MCF 10A (cell line): Measurements from ENCODE around the gene GRWD1. TPM values are rescaled to one million over a fixed set of nuclear protein-coding genes. Genes with fewer than 3 reads are reported as not detected.

Experiments
- BruUV-seq: library from RNA; stranded (reverse); fragments of 400-500 nt; replicated peaks from 2 replicates; lab custom pipeline; 2021; lab: Mats Ljungman, UMichigan
- CTCF ChIA-PET: fragments of 300-600 bp; sonication (Branson Sonifier 250); formaldehyde crosslinking; extraction: SDS; loops from one replicate; lab custom pipeline; 2021; ENCODE audit warnings: antibody characterized with exemption, inconsistent platforms; lab: Yijun Ruan, JAX
- POLR2A ChIA-PET: fragments of 300-600, 350-650 bp; sonication (Branson Sonifier 250); formaldehyde crosslinking; extraction: SDS; loops from one replicate; lab custom pipeline; 2020; ENCODE audit warnings: antibody characterized with exemption, inconsistent platforms; lab: Yijun Ruan, JAX
- DNase-seq: peaks from one replicate; pipeline ENCODE4 v3.0.0-alpha.2; 2018; ENCODE audit not compliant: unreplicated experiment
- H3K27ac Mint-ChIP-seq: one replicate; pipeline ENCODE4 v1.8.0; 2022; ENCODE audit warnings: mild to moderate bottlenecking, low read depth, mixed read lengths; ENCODE audit not compliant: unreplicated experiment
- H3K27me3 Mint-ChIP-seq: one replicate; pipeline ENCODE4 v1.8.0; 2022; ENCODE audit warnings: mixed read lengths; ENCODE audit not compliant: insufficient read depth, unreplicated experiment
- H3K36me3 Mint-ChIP-seq: one replicate; pipeline ENCODE4 v1.8.0; 2022; ENCODE audit warnings: mild to moderate bottlenecking, moderate library complexity, mixed read lengths; ENCODE audit not compliant: insufficient read depth, unreplicated experiment
- H3K4me1 Mint-ChIP-seq: one replicate; pipeline ENCODE4 v1.8.0; 2022; ENCODE audit warnings: mixed read lengths; ENCODE audit not compliant: insufficient read depth, unreplicated experiment
- H3K4me3 Mint-ChIP-seq: one replicate; pipeline ENCODE4 v1.8.0; 2022; ENCODE audit warnings: mild to moderate bottlenecking, moderate library complexity, mixed read lengths; ENCODE audit not compliant: unreplicated experiment
- H3K9me3 Mint-ChIP-seq: one replicate; pipeline ENCODE4 v1.8.0; 2022; ENCODE audit warnings: mixed read lengths; ENCODE audit not compliant: unreplicated experiment
- CTCF ChIP-seq: fragments of 200-600 bp; IDR thresholded peaks from one replicate; pipeline ENCODE4 v1.8.0; 2022; ENCODE audit warnings: antibody characterized with exemption, mild to moderate bottlenecking; ENCODE audit not compliant: unreplicated experiment
- intact Hi-C: fragments of 100-400 bp; cut with micrococcal nuclease; formaldehyde crosslinking; loops from 2 replicates; pipeline ENCODE4 v1.14.1; 2022
- total RNA-seq: library from RNA; stranded (reverse); gene quantifications from 2 replicates; pipeline ENCODE4 v1.2.3, GENCODE V29; 2022

The GRWD1 gene
- total RNA-seq, 1 experiment from 2014 or later = 55.8 TPM

- H3K27ac Mint-ChIP-seq = no peak overlapping the region
- no TSS peak for BruUV-seq
- ChIA-PET POLR2A (interaction anchor here (0.5 kb wide), 1 partner anchor 69 kb away, joined by 3 read pairs; no protein-coding TSS in a partner anchor), CTCF (interaction anchor here (0.6 kb wide), 1 partner anchor 50 kb away, joined by 3 read pairs; no protein-coding TSS in a partner anchor)
- peaks cover 11% of the 10 kb centered on the region for H3K4me1 Mint-ChIP-seq
- no peak for DNase-seq
- no peaks in the 10 kb centered on the region for H3K27me3 Mint-ChIP-seq
- H3K4me3 Mint-ChIP-seq = no peak overlapping the region
- no peaks in the 10 kb centered on the region for H3K9me3 Mint-ChIP-seq
- intact Hi-C loops = no loop called here
- peaks cover 14% of the 10 kb centered on the region for H3K36me3 Mint-ChIP-seq
- no peak for TF ChIP-seq CTCF
Measured at GRCh38 chr19:48441360-48442050, 4.3 kb upstream of the GRWD1 start.

- POLR2A ChIA-PET = no interaction called here
- CTCF ChIA-PET = no interaction called here
- no TSS peak for BruUV-seq
- TF ChIP-seq CTCF = no peak
- no peak overlapping the region for H3K27ac Mint-ChIP-seq
- H3K9me3 Mint-ChIP-seq = no peaks in the 10 kb centered on the region
- no peaks in the 10 kb centered on the region for H3K27me3 Mint-ChIP-seq
- H3K4me3 Mint-ChIP-seq = peak overlapping the region; percentile 28
- no peak for DNase-seq
- peaks cover 19% of the 10 kb centered on the region for H3K36me3 Mint-ChIP-seq
- intact Hi-C loops = no loop called here
- H3K4me1 Mint-ChIP-seq = peaks cover 14% of the 10 kb centered on the region
Measured at GRCh38 chr19:48442116-48443035, 3.4 kb upstream of the GRWD1 start.

GRCh38 chr19:48443256-48443655 lies 2.5 kb upstream of the GRWD1 start:
- intact Hi-C loops = no loop called here
- POLR2A ChIA-PET = no interaction called here
- no TSS peak for BruUV-seq
- Mint-ChIP-seq H3K4me3 (no peak overlapping the region), H3K36me3 (peaks cover 28% of the 10 kb centered on the region), H3K27me3 (no peaks in the 10 kb centered on the region), H3K27ac (no peak overlapping the region), H3K9me3 (no peaks in the 10 kb centered on the region), H3K4me1 (peaks cover 17% of the 10 kb centered on the region)
- CTCF ChIA-PET = interaction anchor here (1.0 kb wide), 1 partner anchor 52 kb away, joined by 3 read pairs; the partner anchor contains the start of gene KDELR1
- DNase-seq = no peak
- TF ChIP-seq CTCF = no peak

- Mint-ChIP-seq H3K36me3 (peaks cover 33% of the 10 kb centered on the region), H3K9me3 (no peaks in the 10 kb centered on the region), H3K4me3 (no peak overlapping the region), H3K27me3 (no peaks in the 10 kb centered on the region), H3K4me1 (peaks cover 22% of the 10 kb centered on the region), H3K27ac (no peak overlapping the region)
- ChIA-PET POLR2A (interaction anchor here (2.3 kb wide), 1 partner anchor 52 kb away, joined by 21 read pairs; the partner anchor contains the start of gene KDELR1), CTCF (interaction anchor here (1.0 kb wide), 1 partner anchor 52 kb away, joined by 3 read pairs; the partner anchor contains the start of gene KDELR1)
- DNase-seq = no peak
- intact Hi-C loops = loop anchor here (2.0 kb wide), 2 partner anchors 25 to 123 kb away; partner anchors contain the start of gene CYTH2
- no peak for TF ChIP-seq CTCF
- BruUV-seq = no TSS peak
Measured at GRCh38 chr19:48443731-48444128, 2.1 kb upstream of the GRWD1 start.
